HepG2 (cell line): ENCODE data around the gene WDR86. TPM values are rescaled to one million over a fixed set of nuclear protein-coding genes. Genes with fewer than 3 reads are reported as not detected.

ENCODE experiments used
- ATAC-seq: fragments of 200-7000 bp; cut with Tn5 transposase; 3 replicates; pipeline ENCODE4 v1.9.1; 2020; ENCODE audit warnings: mild to moderate bottlenecking, moderate library complexity
- BruUV-seq: library from RNA; stranded (reverse); fragments of 400-500 nt; replicated peaks from 2 replicates; lab custom pipeline; 2021; lab: Mats Ljungman, UMichigan
- CTCF ChIA-PET: fragments of 300-600 bp; formaldehyde crosslinking; extraction: SDS; loops from one replicate; lab custom pipeline; 2021; ENCODE audit warnings: low total read pairs, inconsistent platforms, low intra/inter-chr PET ratio; lab: Yijun Ruan, JAX
- POLR2A ChIA-PET: fragments of 350-600 bp; sonication (Branson Sonifier 250); formaldehyde crosslinking; loops from one replicate; lab custom pipeline; 2020; ENCODE audit warnings: antibody characterized with exemption, inconsistent platforms; lab: Yijun Ruan, JAX
- DNase-seq: peaks from one replicate; pipeline ENCODE4 v3.0.0-alpha.2; 2015; ENCODE audit warnings: low spot score
- FAIRE-seq: peaks from 3 replicates; lab custom pipeline; 2011; peaks lifted over from hg19 to GRCh38; lab: Jason Lieb, UNC
- H2AFZ ChIP-seq: one replicate; pipeline ENCODE4 v1.6.1; 2011; ENCODE audit warnings: low read length, inconsistent platforms
- H3K27ac ChIP-seq: fragments of 300-600 bp; 3 replicates; pipeline ENCODE4 v1.8.0; 2011; ENCODE audit warnings: mixed run types, mild to moderate bottlenecking, mixed read lengths, low read length, inconsistent platforms; ENCODE audit not compliant: insufficient read depth; ENCODE audit errors: extremely low read length
- H3K27me3 ChIP-seq, 2 experiments: fragments of 200-600 bp in 1 of 2; 2 replicates in 1 of 2; 3 replicates in 1 of 2; pipeline versions ENCODE4 v1.6.0 to v1.8.0; 2011; ENCODE audit warnings: low read length in 2 of 2, mild to moderate bottlenecking in 2 of 2, moderate library complexity in 2 of 2, inconsistent platforms in 1 of 2; ENCODE audit not compliant: insufficient read depth in 2 of 2, control insufficient read depth in 1 of 2
- H3K36me3 ChIP-seq, 2 experiments: fragments of 200-600 bp in 1 of 2; replicated peaks in 1 of 2; 2 replicates in 1 of 2; 3 replicates in 1 of 2; pipeline versions ENCODE4 v1.5.1 to v1.8.0; 2011; ENCODE audit warnings: low read length in 2 of 2, inconsistent platforms in 1 of 2; ENCODE audit not compliant: insufficient read depth in 2 of 2, control insufficient read depth in 1 of 2
- H3K4me1 ChIP-seq: 2 replicates; pipeline ENCODE4 v1.5.1; 2012; ENCODE audit warnings: low read length, inconsistent platforms; ENCODE audit not compliant: insufficient read depth
- H3K4me2 ChIP-seq: 2 replicates; pipeline ENCODE4 v1.6.0; 2011; ENCODE audit warnings: low read depth, low read length, inconsistent platforms
- H3K4me3 ChIP-seq, 3 experiments: fragments of 200-600 bp in 1 of 3; sonication (generic), shearing (Covaris generic) in 1 of 3; replicated peaks in 1 of 3; 2 replicates each; pipeline ENCODE4 v1.5.1; 2011 to 2016; ENCODE audit warnings: low read length in 3 of 3, inconsistent platforms in 2 of 3, low read depth in 2 of 3, mild to moderate bottlenecking in 2 of 3, control low read depth in 1 of 3, mixed read lengths in 1 of 3; ENCODE audit not compliant: insufficient read depth in 1 of 3
- H3K79me2 ChIP-seq: one replicate; pipeline ENCODE4 v1.6.1; 2011; ENCODE audit warnings: low read length, inconsistent platforms; ENCODE audit not compliant: insufficient read depth
- H3K9ac ChIP-seq: 2 replicates; pipeline ENCODE4 v1.6.0; 2011; ENCODE audit warnings: mild to moderate bottlenecking, low read depth, low read length, inconsistent platforms; ENCODE audit not compliant: insufficient read depth
- H3K9me3 ChIP-seq: 2 replicates; pipeline ENCODE4 v1.5.1; 2012; ENCODE audit warnings: mild to moderate bottlenecking, low read length
- H4K20me1 ChIP-seq: 2 replicates; pipeline ENCODE4 v1.6.0; 2011; ENCODE audit warnings: inconsistent platforms, mild to moderate bottlenecking, low read length, moderate library complexity; ENCODE audit not compliant: insufficient read depth
- ARNT2 ChIP-seq: sonication (generic); formaldehyde crosslinking; IDR thresholded peaks from 2 replicates; pipeline ENCODE4 v1.8.0; 2022; ENCODE audit warnings: mild to moderate bottlenecking, low read depth, missing genetic modification reagents, moderate library complexity
- DRAP1 ChIP-seq: IDR thresholded peaks from 2 replicates; pipeline ENCODE4 v1.6.1; 2016; ENCODE audit warnings: missing genetic modification reagents, missing compliant biosample characterization
- E2F5 ChIP-seq: sonication (generic); formaldehyde crosslinking; conservative IDR thresholded peaks from 2 replicates; pipeline ENCODE4 v1.4.0; 2020; ENCODE audit warnings: missing genetic modification reagents
- ETV5 ChIP-seq: IDR thresholded peaks from 2 replicates; pipeline ENCODE4 v1.6.1; 2018; ENCODE audit warnings: missing biosample characterization, missing genetic modification reagents, inconsistent platforms, borderline replicate concordance
- HES4 ChIP-seq: sonication (generic); formaldehyde crosslinking; IDR thresholded peaks from 2 replicates; pipeline ENCODE4 v1.9.0; 2021; ENCODE audit warnings: mild to moderate bottlenecking, missing genetic modification reagents, borderline replicate concordance
- SSRP1 ChIP-seq: IDR thresholded peaks from 2 replicates; pipeline ENCODE4 v1.6.1; 2016; ENCODE audit warnings: control low read depth
- ZBTB1 ChIP-seq: sonication (generic); formaldehyde crosslinking; IDR thresholded peaks from 2 replicates; pipeline ENCODE4 v1.4.0; 2020; ENCODE audit warnings: missing genetic modification reagents, borderline replicate concordance
- ZNF12 ChIP-seq: sonication (generic); formaldehyde crosslinking; IDR thresholded peaks from 2 replicates; pipeline ENCODE4 v1.5.0; 2020; ENCODE audit warnings: missing genetic modification reagents
- ZNF687 ChIP-seq: sonication (generic); formaldehyde crosslinking; IDR thresholded peaks from 2 replicates; pipeline ENCODE4 v1.5.1; 2020; ENCODE audit warnings: mild to moderate bottlenecking, missing genetic modification reagents, moderate library complexity
- WGBS: methylation state at CpG from one replicate; pipeline ENCODE4 v1.1.6; 2017; ENCODE audit warnings: low lambda C conversion rate; 5-methylcytosine and 5-hydroxymethylcytosine counted together
- in situ Hi-C: cut with HindIII; loops from 2 replicates; pipeline ENCODE4 v1.10.0; 2017; ENCODE audit warnings: low pct_unique_long_range_greater_than_20kb; ENCODE audit not compliant: extremely low pct_ligation_motif_present
- intact Hi-C: fragments of 100-400 bp; cut with micrococcal nuclease; formaldehyde crosslinking; loops from one replicate; pipeline ENCODE4 v1.10.0; 2022; ENCODE audit not compliant: unreplicated experiment
- polyA plus RNA-seq, 8 experiments: library from polyadenylated mRNA; depleted of rRNA in 3 of 8; stranded (reverse) in 7 of 8; unstranded in 1 of 8; fragments of >200 nt; fragmentation: Illumina TruSeq in 4 of 8; extraction: Trizol in 4 of 8; gene quantifications; 2 replicates each; pipeline versions ENCODE4 v1.2.1 to v1.2.3, GENCODE V29; 2011 to 2016; ENCODE audit warnings: low read depth in 4 of 8, missing spikeins in 1 of 8, mixed read lengths in 1 of 8; ENCODE audit not compliant: insufficient read depth in 1 of 8
- total RNA-seq, 5 experiments: library from RNA; depleted of rRNA; stranded (reverse); fragments of >200 nt; fragmentation: Illumina TruSeq; extraction: Trizol; gene quantifications; 2 replicates each; pipeline ENCODE4 v1.2.3, GENCODE V29; 2016; ENCODE audit warnings: low read depth in 1 of 5

WDR86 gene
- total and polyA plus RNA-seq, 2 of the 13 experiments (the other 11 are each of a cell fraction or from before 2014, with no cell fraction given), result 0.11 to 2.9 TPM

- no peaks in the 10 kb centered on the region for H4K20me1 ChIP-seq
- peak; percentile 98 for TF ChIP-seq ZNF12 (CRISPR knock-in tag)
- TF ChIP-seq SSRP1 (CRISPR knock-in tag), result no peak
- peaks cover 16 to 72% of the 10 kb centered on the region in 2 experiments for H3K27me3 ChIP-seq
- no peaks in the 10 kb centered on the region for H3K9me3 ChIP-seq
- ATAC-seq (no peak), FAIRE-seq (no peak), DNase-seq (no peak)
- no peaks in the 10 kb centered on the region for H3K36me3 ChIP-seq
- H3K4me3 ChIP-seq, result no peak overlapping the region
- in situ Hi-C loops (no loop called here), intact Hi-C loops (no loop called here)
- no peak overlapping the region for H3K9ac ChIP-seq
- H3K79me2 ChIP-seq, result no peaks in the 10 kb centered on the region
- WGBS, result 25% methylated on average over 9 of the region's 17 CpGs
- ChIA-PET POLR2A (no interaction called here), CTCF (no interaction called here)
- no peak overlapping the region for H2AFZ ChIP-seq
- BruUV-seq, result no TSS peak
- H3K4me1 ChIP-seq, result no peaks in the 10 kb centered on the region
- H3K4me2 ChIP-seq, result no peak overlapping the region
- no peak overlapping the region for H3K27ac ChIP-seq
These were observed 29.2 kb upstream of the WDR86 start for GRCh38 chr7:151438864-151439601.

- 6% methylated on average over 5 of the region's 23 CpGs for WGBS
- no peak for ATAC-seq
- intact Hi-C loops (no loop called here), in situ Hi-C loops (no loop called here)
- ChIA-PET POLR2A (no interaction called here), CTCF (no interaction called here)
- Histone ChIP-seq H3K4me1 (no peaks in the 10 kb centered on the region), H3K4me3 (no peak overlapping the region), H3K9ac (no peak overlapping the region), H3K27ac (no peak overlapping the region), H4K20me1 (no peaks in the 10 kb centered on the region), H2AFZ (no peak overlapping the region), H3K27me3 (peaks cover 19 to 81% of the 10 kb centered on the region in 2 experiments), H3K79me2 (no peaks in the 10 kb centered on the region), H3K4me2 (no peak overlapping the region), H3K9me3 (no peaks in the 10 kb centered on the region), H3K36me3 (no peaks in the 10 kb centered on the region)
- DNase-seq, result no peak
- BruUV-seq, result no TSS peak
- no peak for FAIRE-seq
- TF ChIP-seq ZNF687 (CRISPR knock-in tag) (no peak), ARNT2 (CRISPR knock-in tag) (no peak), HES4 (CRISPR knock-in tag) (no peak), ETV5 (CRISPR knock-in tag) (no peak), ZBTB1 (CRISPR knock-in tag) (no peak), E2F5 (CRISPR knock-in tag) (no peak), DRAP1 (CRISPR knock-in tag) (no peak)
These were observed 28.2 kb upstream of the WDR86 start for GRCh38 chr7:151437866-151438516.
